ENCODE measurements around the gene HOXA10.

GRCh38 chr7:27125986-27126394 is 48.1 kb downstream of the HOXA10 start:
- TF ChIP-seq POLR2A (IDR thresholded peaks at IDR 0.05), result no peak
- TF ChIP-seq CTCF (IDR thresholded peaks at IDR 0.05), result no peak
